ENCODE data around the gene TP73.
"Not testable (repeated sequence)": the region's sequence is repeated elsewhere in the genome, so short reads cannot be mapped to it uniquely, and the experiment has no call there.

Gene TP73

DNA sequence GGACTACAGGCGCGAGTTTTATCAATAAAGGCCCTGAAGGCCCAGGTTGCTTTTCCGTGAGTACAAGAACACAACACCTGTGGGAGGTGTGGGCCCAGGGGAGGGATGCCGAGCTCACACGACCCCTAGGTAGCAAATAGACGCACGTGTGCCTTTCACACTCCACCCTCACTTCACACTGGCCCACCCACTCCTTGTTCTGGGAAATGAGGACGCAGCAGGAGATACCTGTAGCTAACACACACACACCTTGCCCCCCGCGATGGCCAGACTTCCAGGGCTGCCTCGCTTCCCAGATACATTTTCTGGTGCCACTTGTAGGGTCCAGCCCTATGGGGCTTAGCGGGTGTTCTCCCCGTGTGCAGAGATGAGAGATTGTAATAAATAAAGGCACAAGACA, 95.6 kb downstream of the TP73 start:
- no peak overlapping the region for H3K27ac ChIP-seq
- ChIA-PET CTCF (no interaction called here), POLR2A (ENCODE audit: low non-redundant PET) (no interaction called here)
- no peak for DNase-seq (ENCODE audit: low spot score)
- no peak for TF ChIP-seq CTCF (conservative IDR thresholded peaks at IDR 0.05; ENCODE audit: low read depth)

GRCh38 chr1:3748316-3748900, 96.1 kb downstream of the TP73 start:
- POLR2A ChIA-PET (ENCODE audit: low non-redundant PET), result not testable (repeated sequence)

DNA sequence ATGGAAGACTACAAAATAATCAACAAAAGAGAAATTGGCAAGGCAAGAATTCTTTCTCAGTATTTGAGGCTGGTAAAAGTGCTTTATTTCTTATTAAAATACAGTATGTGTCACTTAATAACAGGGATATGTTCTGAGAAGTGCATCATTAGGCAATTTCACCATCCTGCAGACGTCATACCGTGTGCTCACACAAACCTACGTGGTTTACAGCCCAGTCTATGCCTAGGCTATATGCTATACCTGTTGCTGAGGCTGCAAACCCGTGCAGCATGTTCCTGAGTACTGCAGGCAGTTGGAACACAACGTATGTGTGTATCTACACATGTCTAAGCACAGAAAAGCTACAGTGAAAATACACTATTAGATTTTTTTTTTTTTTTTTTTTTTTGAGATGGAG, 97.2 kb downstream of the TP73 start:
- no peak for DNase-seq (ENCODE audit: low spot score)
- ChIA-PET POLR2A (ENCODE audit: low non-redundant PET) (no interaction called here), CTCF (no interaction called here)
- no peak overlapping the region for H3K27ac ChIP-seq
- TF ChIP-seq CTCF (conservative IDR thresholded peaks at IDR 0.05; ENCODE audit: low read depth), result no peak

More at GRCh38 chr1:3748316-3748900, 96.1 kb downstream of the TP73 start:
- CTCF ChIA-PET, result interaction anchor here (0.7 kb wide), 1 partner anchor 1229 kb away, joined by 3 read pairs; no protein-coding TSS in a partner anchor
- not testable (repeated sequence) for H3K27ac ChIP-seq; DNase-seq (ENCODE audit: low spot score)

DNA sequence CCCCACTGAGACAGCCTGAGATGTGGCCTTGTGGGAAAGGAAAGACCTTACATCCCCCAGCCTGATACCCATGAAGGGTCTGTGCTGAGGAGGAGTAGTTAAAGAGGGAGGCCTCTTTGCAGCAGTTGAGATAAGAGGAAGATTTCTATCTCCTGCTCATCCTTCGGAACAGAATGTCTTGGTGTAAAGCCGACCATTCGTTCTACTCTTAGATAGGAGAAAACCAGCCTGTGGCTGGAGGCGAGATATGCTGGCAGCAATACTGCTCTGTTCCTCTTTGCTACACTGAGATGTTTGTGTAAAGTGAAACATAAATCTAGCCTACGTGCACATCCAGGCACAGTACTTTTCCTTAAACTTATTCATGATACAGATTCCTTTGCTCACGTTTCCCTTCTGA, 98.4 kb downstream of the TP73 start:
- CTCF ChIA-PET, result interaction anchor here (0.6 kb wide), 1 partner anchor 125 kb away, joined by 3 read pairs; no protein-coding TSS in a partner anchor
- POLR2A ChIA-PET (ENCODE audit: low non-redundant PET), result no interaction called here
- H3K27ac ChIP-seq, result no peak overlapping the region
- DNase-seq (ENCODE audit: low spot score), result no peak
- TF ChIP-seq CTCF (conservative IDR thresholded peaks at IDR 0.05; ENCODE audit: low read depth), result no peak

- ChIA-PET CTCF (no interaction called here), POLR2A (ENCODE audit: low non-redundant PET) (no interaction called here)
- no peak within 1 kb of the TSS for H3K27ac ChIP-seq
- DNase-seq (ENCODE audit: low spot score), result no peak
- no peak for TF ChIP-seq CTCF (conservative IDR thresholded peaks at IDR 0.05; ENCODE audit: low read depth)
Observed at GRCh38 chr1:3752400-3752945, 100.2 kb downstream of the TP73 start, which contains the start of gene CCDC27. TSS of gene CCDC27 (plus strand) at chr1:3752450. CDS start at chr1:3752482, 32 bp downstream.

GRCh38 chr1:3753656-3754454, 101.5 kb downstream of the TP73 start:
- TF ChIP-seq CTCF (conservative IDR thresholded peaks at IDR 0.05; ENCODE audit: low read depth), result no peak
- ChIA-PET CTCF (interaction anchor here (0.6 kb wide), 1 partner anchor 255 kb away, joined by 3 read pairs; no protein-coding TSS in a partner anchor), POLR2A (ENCODE audit: low non-redundant PET) (no interaction called here)
- no peak for DNase-seq (ENCODE audit: low spot score)
- no peak overlapping the region for H3K27ac ChIP-seq

DNA sequence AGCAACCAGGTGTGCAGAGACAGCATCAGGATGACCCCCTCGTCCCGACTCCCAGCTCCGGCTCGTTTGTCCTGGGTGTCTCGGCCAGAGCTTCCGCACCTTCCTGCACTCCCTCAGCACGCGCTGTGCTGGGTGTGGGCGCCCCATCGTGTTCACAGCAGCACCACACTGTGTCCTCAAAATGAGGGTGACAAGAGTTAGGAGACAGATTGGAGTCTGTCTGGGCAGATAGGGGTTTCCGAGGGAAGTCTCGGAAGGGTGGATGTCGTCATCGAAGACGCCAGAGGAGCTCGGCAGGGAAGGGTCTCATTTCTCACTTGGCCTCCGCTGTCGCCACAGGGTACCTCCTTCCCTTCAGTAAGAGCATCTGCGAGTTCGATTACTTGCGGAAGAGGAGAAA, 104.1 kb downstream of the TP73 start:
- ChIA-PET CTCF (no interaction called here), POLR2A (ENCODE audit: low non-redundant PET) (interaction anchor here (0.6 kb wide), 1 partner anchor 68 kb away, joined by 3 read pairs; no protein-coding TSS in a partner anchor)
- no peak overlapping the region for H3K27ac ChIP-seq
- no peak for TF ChIP-seq CTCF (conservative IDR thresholded peaks at IDR 0.05; ENCODE audit: low read depth)
- no peak for DNase-seq (ENCODE audit: low spot score)

Data from RWPE1 (cell line).